A549 treated with AZD2906 at 1 μM for 4 hours (cell line): Measurements from ENCODE around the gene DNAH1. TPM values are rescaled to one million over a fixed set of nuclear protein-coding genes. Genes with fewer than 3 reads are reported as not detected.

Experiments
- total RNA-seq: library from RNA; stranded (reverse); fragments of 200-300 nt; extraction: Qiagen RNA extraction; gene quantifications from 5 replicates; pipeline ENCODE4 v1.2.3, GENCODE V29; 2022

The DNAH1 gene
- total RNA-seq = 0.64 to 1.2 TPM (median 0.90 TPM) in 5 replicates

DNA sequence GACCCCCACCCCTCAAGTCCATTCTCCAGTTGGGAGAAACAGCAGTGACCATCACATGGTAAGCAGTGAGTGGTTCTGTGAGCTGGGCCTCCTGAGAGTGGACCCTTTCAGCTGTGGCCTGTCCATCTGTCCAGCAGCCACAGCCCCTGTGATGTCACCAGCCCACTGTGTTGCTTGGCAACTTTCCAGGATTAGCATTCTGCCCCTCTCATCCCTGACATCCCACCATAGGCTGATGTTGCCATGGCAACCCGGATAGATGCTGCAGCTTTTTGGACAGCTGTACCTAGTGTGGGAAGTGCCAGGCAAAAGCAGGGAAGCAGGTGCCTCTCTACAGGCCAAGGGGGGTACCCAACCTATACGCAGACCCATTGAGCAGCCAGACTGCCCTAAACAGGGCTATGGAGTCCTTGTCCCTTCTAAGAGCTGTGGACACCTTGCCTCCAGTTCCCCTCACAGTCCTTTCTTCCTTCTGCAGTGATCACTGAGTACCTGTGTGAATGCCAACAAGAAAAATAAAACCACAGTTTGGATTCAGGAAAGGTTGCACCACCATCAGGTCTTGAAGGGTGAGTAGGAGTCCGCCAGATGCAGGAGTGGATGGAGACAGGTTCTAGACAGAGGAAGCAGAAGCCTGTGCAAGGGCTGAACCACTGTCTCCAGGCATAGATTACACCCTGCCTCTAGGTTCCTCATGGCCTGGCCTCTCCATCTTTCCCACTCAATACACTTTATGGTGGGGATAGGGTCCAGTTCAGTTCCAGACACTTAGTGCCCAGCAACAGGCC, at the start of gene DNAH1:
TSS of gene DNAH1 (plus strand) at position 343 of the 788 bp plus-strand sequence. CDS start 6,124 bp downstream, outside the sequence.

DNA sequence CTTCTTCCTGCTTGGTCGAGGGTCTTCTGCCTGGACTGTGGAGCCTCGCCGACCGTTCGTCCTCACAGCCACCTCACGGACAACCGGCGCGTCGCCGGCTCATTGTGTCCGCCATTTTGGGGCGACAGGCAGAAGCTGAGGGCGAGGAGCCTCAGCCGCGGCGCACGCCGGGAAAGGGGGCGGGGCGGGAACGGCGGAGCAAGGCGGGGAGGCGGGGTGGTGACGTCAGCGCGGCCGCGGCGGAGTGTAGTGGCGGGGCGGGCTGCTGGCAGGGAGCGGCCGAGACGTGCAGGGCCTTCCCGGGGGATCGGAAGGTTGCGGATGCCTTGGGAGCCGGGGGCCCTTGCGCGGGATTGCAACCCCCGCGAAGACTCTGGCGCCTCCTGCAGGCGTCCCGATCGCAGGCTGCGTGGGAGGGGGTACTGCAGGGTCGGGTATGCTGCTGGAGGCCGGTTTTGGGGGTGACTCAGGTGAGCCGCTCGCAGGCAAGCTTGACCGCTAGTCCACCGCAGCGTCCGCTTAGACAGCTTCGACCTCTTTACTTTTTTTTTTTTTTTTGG, 37.5 kb upstream of the DNAH1 start, which contains the start of gene WDR82:
TSS of gene WDR82 (minus strand) at position 140 of the 560 bp plus-strand sequence. CDS start 288 bp downstream, outside the sequence.

DNA sequence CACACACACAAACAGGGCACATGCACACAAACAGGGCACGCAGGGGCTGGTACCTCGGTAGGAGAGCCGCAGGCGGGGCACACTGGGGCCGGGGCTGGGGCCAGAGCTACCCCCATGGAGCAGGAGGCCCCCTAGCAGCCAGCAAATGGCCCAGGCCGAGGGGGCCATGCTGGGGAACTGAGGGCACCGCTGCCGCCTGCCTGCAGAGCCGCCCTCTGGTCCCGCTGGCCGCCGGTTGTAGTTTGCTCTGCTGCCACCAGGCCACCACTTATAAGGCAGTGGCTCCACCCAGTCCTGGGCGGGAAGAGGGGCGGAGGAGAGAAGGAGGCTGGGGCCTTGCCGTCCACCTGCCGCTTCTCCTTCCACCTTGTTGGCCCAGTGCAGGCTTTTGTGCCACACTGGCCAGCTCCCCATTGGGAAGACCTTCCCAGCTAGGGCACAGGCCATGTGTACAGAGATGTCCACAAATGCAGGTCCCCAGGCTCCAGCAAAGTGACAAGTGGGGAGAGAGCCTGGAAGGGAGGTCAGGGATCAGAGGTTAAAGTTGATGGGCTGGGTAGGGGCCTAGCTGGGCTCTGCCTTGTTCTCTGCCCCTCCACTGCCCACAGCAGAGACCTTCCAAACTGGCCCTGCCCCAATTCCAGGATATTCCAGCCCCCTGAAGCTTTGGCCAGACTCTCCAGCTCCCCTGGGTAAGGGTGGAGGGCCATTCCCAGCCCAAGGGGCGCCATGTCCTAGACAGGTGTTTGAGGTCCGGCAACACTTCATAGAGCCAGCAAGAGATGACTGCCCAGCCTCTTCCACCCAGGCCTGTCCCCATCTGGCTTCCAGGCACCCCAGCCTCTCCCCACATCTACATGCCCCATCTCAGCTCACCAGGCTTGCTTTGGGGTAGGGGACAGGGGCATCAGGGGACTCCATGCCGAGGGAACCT, 129.0 kb downstream of the DNAH1 start, which contains the start of gene SEMA3G:
TSS of gene SEMA3G (minus strand) at position 244 of the 934 bp plus-strand sequence. CDS start at position 168, 76 bp downstream.

Other genes starting within 250 kb of the DNAH1 start
- 16.6 to 19.5 TPM (median 18.9 TPM) in 5 replicates for gene POC1A, start 161.9 kb upstream of the DNAH1 start, total RNA-seq
- gene ALAS1, start 118.2 kb upstream of the DNAH1 start, total RNA-seq = 43.1 to 47.9 TPM (median 46.6 TPM) in 5 replicates
- 0.03 to 0.05 TPM (median 0.04 TPM) in 3 of 5 replicates, not detected in the others for gene TLR9, start 90.7 kb upstream of the DNAH1 start, total RNA-seq
- 63.1 to 70.9 TPM (median 65.7 TPM) in 5 replicates for gene TWF2, start 77.2 kb upstream of the DNAH1 start, total RNA-seq
- gene PPM1M, start 70.6 kb upstream of the DNAH1 start, total RNA-seq = 3.8 to 5.7 TPM (median 4.9 TPM) in 5 replicates
- 47.3 to 50.5 TPM (median 50.3 TPM) in 5 replicates for gene WDR82, start 37.7 kb upstream of the DNAH1 start, total RNA-seq
- 2.5 to 4.4 TPM (median 4.0 TPM) in 5 replicates for gene GLYCTK, start 28.5 kb upstream of the DNAH1 start, total RNA-seq
- 28.8 to 39.3 TPM (median 37.2 TPM) in 5 replicates for gene BAP1, start 93.7 kb downstream of the DNAH1 start, total RNA-seq
- 2.3 to 2.9 TPM (median 2.7 TPM) in 5 replicates for gene PHF7, start 94.3 kb downstream of the DNAH1 start, total RNA-seq
- 0.06 to 0.21 TPM (median 0.07 TPM) in 5 replicates for gene SEMA3G, start 128.8 kb downstream of the DNAH1 start, total RNA-seq
- gene TNNC1, start 137.7 kb downstream of the DNAH1 start, total RNA-seq = 0.86 to 1.4 TPM (median 1.1 TPM) in 5 replicates
- gene NISCH, start 139.3 kb downstream of the DNAH1 start, total RNA-seq = 10.2 to 15.5 TPM (median 12.8 TPM) in 5 replicates
- gene STAB1, start 179.0 kb downstream of the DNAH1 start, total RNA-seq = 0.07 to 0.18 TPM (median 0.16 TPM) in 5 replicates
- 74.7 to 108 TPM (median 98.9 TPM) in 5 replicates for gene NT5DC2, start 217.5 kb downstream of the DNAH1 start, total RNA-seq
- gene UQCC5, start 220.3 kb downstream of the DNAH1 start, total RNA-seq = 50.5 to 63.3 TPM (median 59.7 TPM) in 5 replicates